Activated naive CD4-positive, alpha-beta T cell treated with anti-CD3 and anti-CD28 coated beads for 36 hours (primary cell): ENCODE data around the gene SLC6A19. TPM values are rescaled to one million over a fixed set of nuclear protein-coding genes. Genes with fewer than 3 reads are reported as not detected.
"Not testable (repeated sequence)": the region's sequence is repeated elsewhere in the genome, so short reads cannot be mapped to it uniquely, and the experiment has no call there.

ENCODE experiments used
- CTCF ChIA-PET: fragments of 350-600 bp; sonication (Branson Sonifier 250); formaldehyde crosslinking; loops from one replicate; lab custom pipeline; 2021; ENCODE audit warnings: antibody characterized with exemption; lab: Charles Lee
- DNase-seq: peaks from one replicate; pipeline ENCODE4 v3.0.0-alpha.2; 2020
- H3K27ac Mint-ChIP-seq: one replicate; pipeline ENCODE4 v1.8.0; 2021; ENCODE audit warnings: mild to moderate bottlenecking, mixed read lengths
- H3K27me3 Mint-ChIP-seq: one replicate; pipeline ENCODE4 v1.8.0; 2021; ENCODE audit warnings: low read depth, mixed read lengths
- H3K36me3 Mint-ChIP-seq: one replicate; pipeline ENCODE4 v1.8.0; 2021; ENCODE audit warnings: low read depth, mixed read lengths
- H3K4me1 Mint-ChIP-seq: one replicate; pipeline ENCODE4 v1.8.0; 2021; ENCODE audit warnings: low read depth, mixed read lengths
- H3K4me3 Mint-ChIP-seq: one replicate; pipeline ENCODE4 v1.8.0; 2021; ENCODE audit warnings: mild to moderate bottlenecking, moderate library complexity, mixed read lengths
- H3K9me3 Mint-ChIP-seq: one replicate; pipeline ENCODE4 v1.8.0; 2021; ENCODE audit warnings: mixed read lengths
- intact Hi-C: fragments of 100-400 bp; cut with micrococcal nuclease; formaldehyde crosslinking; loops from one replicate; pipeline ENCODE4 v1.15.1; 2023
- total RNA-seq, 2 experiments: library from RNA; stranded (reverse); gene quantifications; one replicate each; pipeline ENCODE4 v1.2.3, GENCODE V29; 2021

SLC6A19 gene
- total RNA-seq, 2 experiments from 2014 or later = not detected

DNA sequence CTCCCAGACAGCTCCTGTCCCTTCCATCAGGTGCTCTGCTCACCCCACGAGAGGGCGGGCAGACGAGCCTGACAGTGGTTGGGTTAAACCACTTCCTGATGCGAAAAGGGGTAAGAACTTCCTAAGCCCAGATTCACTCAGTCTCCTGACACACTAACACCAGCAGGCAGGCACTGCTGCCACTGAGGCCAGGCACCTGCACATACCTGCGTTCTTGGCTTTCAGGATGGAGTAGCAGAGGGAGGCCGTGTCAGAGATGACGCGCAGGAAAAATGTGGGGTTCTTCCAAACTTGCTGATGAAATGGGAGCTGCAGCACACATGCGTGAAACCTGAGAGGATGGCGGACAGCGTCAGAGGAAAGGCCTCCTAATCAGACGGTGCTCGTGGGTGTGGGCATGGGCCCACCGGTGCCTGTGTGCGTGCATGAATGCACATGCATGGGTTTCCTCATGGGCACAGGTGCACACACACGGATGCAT, 53.7 kb downstream of the SLC6A19 start:
- CTCF ChIA-PET = interaction anchor here (0.9 kb wide), 1 partner anchor 88 kb away, joined by 3 read pairs; no protein-coding TSS in a partner anchor
- Mint-ChIP-seq H3K4me1 (peaks cover 22% of the 10 kb centered on the region), H3K9me3 (no peaks in the 10 kb centered on the region), H3K27ac (peak overlapping the region; percentile 32), H3K36me3 (no peaks in the 10 kb centered on the region), H3K4me3 (peak overlapping the region; percentile 0), H3K27me3 (no peaks in the 10 kb centered on the region)
- intact Hi-C loops = loop anchor here (1.0 to 5.0 kb wide), 2 partner anchors 62 to 90 kb away; partner anchors contain the start of gene CLPTM1L
- peak; percentile 57 for DNase-seq

DNA sequence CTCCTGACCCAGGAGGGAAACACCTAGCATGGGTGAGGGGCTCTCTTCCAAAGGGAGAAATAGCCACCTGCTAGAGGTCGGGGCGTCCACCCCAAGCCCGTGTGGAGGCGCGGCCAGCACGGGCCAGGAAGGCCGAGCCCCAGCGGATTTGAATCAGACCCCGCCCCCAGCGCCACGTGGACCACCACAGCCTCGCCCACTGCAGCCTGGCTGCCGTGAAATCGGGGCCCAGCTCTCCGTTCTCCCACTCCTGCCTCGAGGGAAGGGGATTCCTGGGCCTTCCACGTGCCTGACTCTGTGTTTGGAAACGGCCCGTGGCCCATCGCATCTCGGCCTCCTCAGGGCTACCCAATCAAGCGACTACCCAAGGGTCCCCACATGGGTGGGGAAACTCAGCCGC, 55.4 kb downstream of the SLC6A19 start:
- no peak for DNase-seq
- H3K27me3 Mint-ChIP-seq = no peaks in the 10 kb centered on the region
- H3K27ac Mint-ChIP-seq = no peak overlapping the region
- H3K4me1 Mint-ChIP-seq = peaks cover 22% of the 10 kb centered on the region
- intact Hi-C loops = loop anchor here (5.0 kb wide), 1 partner anchor 61 kb away; no protein-coding TSS in a partner anchor
- H3K9me3 Mint-ChIP-seq = no peaks in the 10 kb centered on the region
- CTCF ChIA-PET = no interaction called here
- no peaks in the 10 kb centered on the region for H3K36me3 Mint-ChIP-seq
- H3K4me3 Mint-ChIP-seq = no peak overlapping the region

DNA sequence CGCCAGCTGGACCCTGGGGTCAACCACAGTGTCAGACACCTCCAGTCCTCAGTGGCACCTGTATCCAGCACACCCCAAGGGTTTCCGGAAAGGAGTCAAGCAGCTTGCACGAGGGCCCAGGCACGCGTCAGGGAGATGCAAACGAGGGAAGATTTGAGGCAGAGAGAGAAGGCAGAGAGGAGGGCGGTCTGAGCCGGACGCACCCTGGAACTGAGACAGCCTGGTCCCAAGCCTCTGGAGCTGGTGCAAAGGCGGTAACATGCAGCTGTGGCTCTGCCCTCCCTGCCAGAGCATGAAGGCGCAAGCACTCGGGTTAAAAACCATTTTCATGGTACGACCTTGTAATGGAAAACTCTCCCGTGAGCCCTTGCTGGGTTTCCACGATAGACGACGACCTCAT, 56.0 kb downstream of the SLC6A19 start:
- Mint-ChIP-seq H3K27ac (no peak overlapping the region), H3K9me3 (no peaks in the 10 kb centered on the region), H3K36me3 (no peaks in the 10 kb centered on the region), H3K4me1 (peaks cover 22% of the 10 kb centered on the region), H3K4me3 (no peak overlapping the region), H3K27me3 (no peaks in the 10 kb centered on the region)
- no peak for DNase-seq
- intact Hi-C loops = loop anchor here (5.0 kb wide), 1 partner anchor 60 kb away; no protein-coding TSS in a partner anchor
- CTCF ChIA-PET = no interaction called here

DNA sequence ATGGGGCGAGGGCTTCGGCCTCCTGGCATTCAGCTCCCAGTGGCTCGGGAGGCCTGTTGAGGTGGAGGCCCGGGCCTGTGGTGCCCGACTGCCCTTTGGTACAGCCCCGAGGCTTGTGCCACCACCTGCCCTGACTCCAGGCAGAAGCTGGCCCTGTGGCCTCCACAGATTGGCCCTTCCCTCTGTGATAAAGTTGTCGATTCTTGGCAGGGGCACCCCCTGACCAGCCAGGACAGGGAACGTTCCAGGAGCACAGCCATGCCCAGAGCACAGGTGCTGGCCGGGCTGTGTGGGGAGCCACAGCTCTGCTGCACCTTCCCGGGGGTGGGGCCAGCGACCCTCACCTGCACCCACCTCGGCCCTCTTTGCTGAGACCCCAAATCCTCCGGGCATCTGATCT, 56.4 kb downstream of the SLC6A19 start:
- Mint-ChIP-seq H3K36me3 (peaks cover 2% of the 10 kb centered on the region), H3K27me3 (no peaks in the 10 kb centered on the region), H3K4me1 (peaks cover 21% of the 10 kb centered on the region), H3K9me3 (no peaks in the 10 kb centered on the region), H3K4me3 (no peak overlapping the region), H3K27ac (no peak overlapping the region)
- no peak for DNase-seq
- CTCF ChIA-PET = no interaction called here
- intact Hi-C loops = loop anchor here (5.0 kb wide), 1 partner anchor 59 kb away; no protein-coding TSS in a partner anchor

DNA sequence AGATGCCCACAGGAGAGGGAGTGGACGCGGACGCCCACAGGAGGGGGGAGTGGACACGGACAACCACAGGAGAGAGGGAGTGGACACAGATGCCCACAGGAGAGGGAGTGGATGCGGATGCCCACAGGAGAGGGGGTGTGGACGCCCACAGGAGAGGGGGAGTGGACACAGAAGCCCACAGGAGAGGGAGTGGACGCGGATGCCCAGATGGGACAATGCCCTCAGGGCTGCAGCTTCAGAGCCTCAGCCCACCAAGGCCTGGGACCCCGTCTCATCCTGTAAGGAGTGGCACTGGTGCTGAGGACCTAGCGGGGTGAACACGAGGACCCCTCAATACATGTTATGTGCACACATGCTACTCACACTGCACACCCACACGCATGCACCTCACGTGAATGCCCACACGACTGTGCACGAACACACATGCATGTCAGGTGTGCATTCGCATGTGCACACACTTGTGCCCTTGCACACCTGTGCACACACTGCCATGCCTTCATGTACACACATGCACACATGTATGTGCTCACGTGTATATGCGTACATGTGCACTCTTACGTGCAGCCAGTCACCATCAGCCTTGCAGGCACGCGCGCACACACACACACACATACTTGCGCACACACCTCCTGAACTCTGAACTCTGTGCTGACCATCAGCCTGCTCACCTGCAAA, 58.5 kb downstream of the SLC6A19 start:
- Mint-ChIP-seq H3K27ac (no peak overlapping the region), H3K4me3 (no peak overlapping the region), H3K36me3 (peaks cover 2% of the 10 kb centered on the region), H3K4me1 (peaks cover 14% of the 10 kb centered on the region), H3K9me3 (no peaks in the 10 kb centered on the region), H3K27me3 (no peaks in the 10 kb centered on the region)
- intact Hi-C loops = loop anchor here (5.0 kb wide), 1 partner anchor 57 kb away; no protein-coding TSS in a partner anchor
- DNase-seq = no peak
- CTCF ChIA-PET = no interaction called here

DNA sequence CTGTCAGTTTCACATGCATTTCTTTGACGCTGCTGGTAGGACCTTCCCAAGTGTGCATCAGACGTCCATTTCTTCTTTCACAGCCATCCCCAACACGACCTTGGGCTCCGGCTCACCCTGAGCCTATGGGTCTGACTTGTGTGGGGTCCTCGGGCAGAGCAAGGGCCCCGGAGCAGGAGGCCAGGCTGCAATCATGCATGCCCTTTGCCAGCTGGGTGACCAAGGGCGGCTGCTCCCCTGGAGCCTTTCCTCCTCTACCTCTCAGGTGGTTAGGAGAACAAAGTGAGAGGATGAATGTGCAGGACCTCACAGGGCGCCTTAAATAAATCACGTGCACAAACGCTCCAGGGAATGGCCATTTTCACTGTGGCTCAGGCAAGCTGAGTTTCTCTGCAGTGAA, 60.2 kb downstream of the SLC6A19 start:
- Mint-ChIP-seq H3K27ac (no peak overlapping the region), H3K4me1 (no peaks in the 10 kb centered on the region), H3K4me3 (no peak overlapping the region), H3K9me3 (no peaks in the 10 kb centered on the region), H3K27me3 (no peaks in the 10 kb centered on the region), H3K36me3 (peaks cover 6% of the 10 kb centered on the region)
- DNase-seq = no peak
- intact Hi-C loops = no loop called here
- CTCF ChIA-PET = no interaction called here

DNA sequence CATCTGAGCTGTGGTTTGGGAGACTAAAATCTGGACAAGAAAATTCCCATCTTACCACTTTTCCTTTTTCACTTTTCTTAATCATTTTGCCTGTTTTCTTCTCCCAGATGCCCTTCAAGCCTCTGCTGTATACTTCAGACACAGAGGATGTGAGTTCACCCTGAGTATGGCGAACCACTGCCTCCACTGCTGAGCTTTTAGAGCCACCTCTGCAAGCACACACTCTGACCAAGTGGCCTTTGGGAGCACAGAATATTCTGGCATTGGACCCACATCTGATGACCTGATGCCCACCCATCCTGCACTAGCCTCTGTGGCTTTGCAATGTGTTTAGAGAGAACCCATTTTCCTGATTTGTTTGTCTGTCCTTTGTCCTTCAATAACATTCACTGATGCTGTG, 61.0 kb downstream of the SLC6A19 start:
- CTCF ChIA-PET = no interaction called here
- H3K36me3 Mint-ChIP-seq = peaks cover 7% of the 10 kb centered on the region
- intact Hi-C loops = no loop called here
- no peak for DNase-seq
- H3K4me1 Mint-ChIP-seq = no peaks in the 10 kb centered on the region
- no peak overlapping the region for H3K27ac Mint-ChIP-seq
- no peak overlapping the region for H3K4me3 Mint-ChIP-seq
- no peaks in the 10 kb centered on the region for H3K27me3 Mint-ChIP-seq
- H3K9me3 Mint-ChIP-seq = no peaks in the 10 kb centered on the region

DNA sequence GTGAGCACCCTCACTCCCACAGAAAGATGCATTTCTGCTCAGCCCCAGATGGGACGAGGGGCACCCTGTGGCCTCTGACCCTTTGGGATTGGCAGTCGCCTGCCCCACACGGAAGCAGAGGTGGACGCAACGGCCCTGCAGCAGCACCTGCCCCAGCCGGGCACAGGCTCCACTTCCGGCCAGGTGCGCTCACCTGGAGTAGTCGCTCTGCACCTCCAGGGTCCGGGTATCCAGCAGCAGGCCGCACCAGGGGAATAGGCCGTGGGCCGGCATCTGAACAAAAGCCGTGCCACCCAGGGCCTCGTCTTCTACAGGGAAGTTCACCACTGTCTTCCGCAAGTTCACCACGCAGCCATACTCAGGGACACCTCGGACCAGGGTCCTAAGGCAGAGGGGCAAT, 62.8 kb downstream of the SLC6A19 start:
- Mint-ChIP-seq H3K27ac (no peak overlapping the region), H3K9me3 (no peaks in the 10 kb centered on the region), H3K4me3 (no peak overlapping the region), H3K4me1 (peaks cover 10% of the 10 kb centered on the region), H3K27me3 (no peaks in the 10 kb centered on the region), H3K36me3 (peaks cover 14% of the 10 kb centered on the region)
- intact Hi-C loops = no loop called here
- no peak for DNase-seq
- CTCF ChIA-PET = no interaction called here

DNA sequence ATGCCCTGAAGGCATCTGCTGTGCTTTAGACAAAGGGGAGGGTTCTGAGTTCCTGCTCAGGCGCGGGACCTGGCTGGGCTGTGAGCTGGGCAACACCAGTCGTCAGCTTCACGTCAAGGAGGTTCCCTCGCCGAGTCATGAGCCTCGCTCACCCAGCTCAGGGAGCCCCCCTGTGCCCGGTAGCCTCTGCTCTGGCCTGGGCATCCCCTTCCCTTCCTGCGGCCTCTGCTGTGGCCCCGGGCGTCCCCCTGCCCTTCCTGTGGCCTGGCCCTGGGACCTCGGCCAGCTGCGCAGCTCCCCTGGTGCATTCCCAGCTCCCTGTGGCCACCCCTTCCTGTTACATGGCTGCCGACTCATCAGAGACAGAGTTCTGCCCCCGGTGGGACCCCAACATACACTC, 63.6 kb downstream of the SLC6A19 start:
- Mint-ChIP-seq H3K27ac (no peak overlapping the region), H3K36me3 (peaks cover 14% of the 10 kb centered on the region), H3K27me3 (no peaks in the 10 kb centered on the region), H3K9me3 (no peaks in the 10 kb centered on the region), H3K4me1 (peaks cover 14% of the 10 kb centered on the region), H3K4me3 (no peak overlapping the region)
- no peak for DNase-seq
- intact Hi-C loops = no loop called here
- CTCF ChIA-PET = no interaction called here

DNA sequence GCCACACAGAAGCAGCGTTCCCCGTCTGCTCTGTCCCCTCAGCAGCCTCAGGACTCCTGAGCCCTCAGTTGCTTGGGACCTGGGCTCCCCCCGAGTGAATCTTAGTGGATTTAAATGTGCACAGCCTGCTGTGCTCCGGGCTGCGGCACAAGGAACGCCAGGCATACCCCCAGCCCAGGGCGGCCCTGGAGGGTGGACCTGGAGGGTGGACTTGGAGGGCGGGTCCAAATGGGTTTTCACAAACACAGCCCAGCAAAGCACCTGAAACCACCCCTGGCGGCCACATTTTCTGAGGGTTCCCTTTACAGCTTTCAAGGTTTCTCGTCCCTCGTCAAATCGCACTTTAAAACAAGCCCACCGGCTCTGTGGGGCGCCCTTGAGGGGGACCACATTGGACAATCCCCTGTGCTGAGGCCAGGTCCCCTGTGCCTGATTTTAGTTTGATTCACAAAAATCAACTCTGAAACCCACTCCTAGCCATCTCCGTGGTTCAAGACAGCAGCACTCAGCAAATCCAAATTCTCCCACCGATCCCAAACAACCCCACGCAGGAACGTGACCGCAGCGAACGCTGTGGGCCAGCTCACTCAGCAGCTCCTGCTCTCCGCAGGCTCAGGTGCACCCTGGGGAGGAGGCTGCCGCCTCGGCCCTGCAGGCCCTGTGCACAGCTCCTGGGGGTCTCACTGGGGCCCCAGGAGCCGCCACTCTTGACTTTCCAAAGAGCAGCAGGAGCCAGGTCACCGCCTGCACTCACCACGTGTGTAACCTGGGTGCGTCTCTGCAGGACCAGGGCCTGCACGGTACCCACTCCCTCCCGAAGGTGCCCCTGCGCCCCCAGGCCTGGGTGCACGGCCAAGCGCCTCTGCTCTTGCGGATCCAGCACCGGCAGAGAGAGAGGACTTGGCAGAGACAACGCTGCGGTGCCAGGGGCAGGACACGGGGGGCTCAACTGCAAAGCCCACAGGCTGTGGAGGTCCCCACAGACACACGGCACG, 64.4 kb downstream of the SLC6A19 start:
- intact Hi-C loops = no loop called here
- CTCF ChIA-PET = interaction anchor here (1.1 kb wide), 1 partner anchor 92 kb away, joined by 3 read pairs; no protein-coding TSS in a partner anchor
- H3K4me3 Mint-ChIP-seq = no peak overlapping the region
- H3K27me3 Mint-ChIP-seq = no peaks in the 10 kb centered on the region
- no peaks in the 10 kb centered on the region for H3K9me3 Mint-ChIP-seq
- H3K36me3 Mint-ChIP-seq = peaks cover 16% of the 10 kb centered on the region
- no peak for DNase-seq
- no peak overlapping the region for H3K27ac Mint-ChIP-seq
- peaks cover 14% of the 10 kb centered on the region for H3K4me1 Mint-ChIP-seq

DNA sequence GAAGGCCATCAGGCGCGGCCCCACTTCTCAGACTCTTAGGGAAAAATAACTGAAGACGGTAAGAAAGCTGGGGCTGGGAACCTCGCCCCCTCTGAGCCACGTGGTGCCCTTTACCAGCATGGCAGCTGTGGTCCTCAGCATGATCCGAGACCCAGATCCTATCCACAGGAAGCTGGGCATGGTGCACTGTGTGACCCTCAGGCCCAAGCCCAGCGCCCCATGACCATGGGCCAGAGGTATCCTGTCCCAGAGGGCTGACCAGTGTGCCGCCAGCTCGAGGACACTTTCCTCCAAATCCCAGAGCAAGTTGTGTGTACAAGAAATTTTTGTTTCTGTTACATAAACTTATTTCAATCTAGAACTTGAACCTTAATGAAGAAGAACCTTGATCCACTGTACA, 65.4 kb downstream of the SLC6A19 start:
- no peak for DNase-seq
- intact Hi-C loops = no loop called here
- H3K27ac Mint-ChIP-seq = no peak overlapping the region
- peaks cover 19% of the 10 kb centered on the region for H3K36me3 Mint-ChIP-seq
- H3K4me3 Mint-ChIP-seq = no peak overlapping the region
- no peaks in the 10 kb centered on the region for H3K9me3 Mint-ChIP-seq
- CTCF ChIA-PET = interaction anchor here (1.1 kb wide), 1 partner anchor 93 kb away, joined by 3 read pairs; no protein-coding TSS in a partner anchor
- no peaks in the 10 kb centered on the region for H3K27me3 Mint-ChIP-seq
- peaks cover 14% of the 10 kb centered on the region for H3K4me1 Mint-ChIP-seq

DNA sequence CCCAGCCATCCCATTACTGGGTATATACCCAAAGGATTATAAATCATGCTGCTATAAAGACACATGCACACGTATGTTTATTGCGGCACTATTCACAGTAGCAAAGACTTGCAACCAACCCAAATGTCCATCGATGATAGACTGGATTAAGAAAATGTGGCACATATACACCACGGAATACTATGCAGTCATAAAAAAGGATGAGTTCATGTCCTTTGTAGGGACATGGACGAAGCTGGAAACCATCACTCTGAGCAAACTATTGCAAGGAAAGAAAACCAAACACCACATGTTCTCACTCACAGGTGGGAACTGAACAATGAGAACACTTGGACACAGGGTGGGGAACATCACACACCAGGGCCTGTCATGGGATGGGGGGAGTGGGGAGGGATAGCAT, 66.1 kb downstream of the SLC6A19 start:
- H3K36me3 Mint-ChIP-seq = peaks cover 19% of the 10 kb centered on the region
- H3K9me3 Mint-ChIP-seq = not testable (repeated sequence)

More for the DNA sequence above, 66.1 kb downstream of the SLC6A19 start:
- H3K27ac Mint-ChIP-seq, intact Hi-C loops, H3K27me3 Mint-ChIP-seq, CTCF ChIA-PET, H3K4me3 Mint-ChIP-seq, DNase-seq: not testable (repeated sequence)
- peaks cover 14% of the 10 kb centered on the region for H3K4me1 Mint-ChIP-seq
